GM23338 (cell line): ENCODE results near the gene APBB1IP. TPM values are rescaled to one million over a fixed set of nuclear protein-coding genes. Genes with fewer than 3 reads are reported as not detected.
A peak's percentile ranks its signal among the peaks of the same experiment; 100 is the strongest.

ENCODE experiments used
- ATAC-seq: fragments of 200-7000 bp; cut with Tn5 transposase; 3 replicates; pipeline ENCODE4 v1.9.1; 2020
- DNase-seq: peaks from one replicate; pipeline ENCODE4 v3.0.0-alpha.2; 2015; ENCODE audit warnings: low spot score
- H2AFZ ChIP-seq: fragments of 200-600 bp; sonication (generic); 2 replicates; pipeline ENCODE4 v1.8.0; 2016; ENCODE audit warnings: antibody characterized with exemption, mild to moderate bottlenecking, moderate library complexity
- H3F3A ChIP-seq: fragments of 200-600 bp; sonication (generic); replicated peaks from 2 replicates; pipeline ENCODE4 v1.8.0; 2017; ENCODE audit warnings: antibody characterized with exemption, mixed run types, low read depth
- H3K27ac ChIP-seq: fragments of 200-600 bp; sonication (generic); 2 replicates; pipeline ENCODE4 v1.6.1; 2016; ENCODE audit warnings: low read depth
- H3K27me3 ChIP-seq: fragments of 200-600 bp; sonication (generic); 2 replicates; pipeline ENCODE4 v1.8.0; 2016; ENCODE audit warnings: mild to moderate bottlenecking, mixed run types, moderate library complexity; ENCODE audit not compliant: insufficient read depth
- H3K36me3 ChIP-seq: fragments of 200-600 bp; sonication (generic); 2 replicates; pipeline ENCODE4 v1.8.0; 2016; ENCODE audit warnings: mild to moderate bottlenecking; ENCODE audit not compliant: insufficient read depth
- H3K4me1 ChIP-seq: fragments of 200-600 bp; sonication (generic); 2 replicates; pipeline ENCODE4 v1.8.0; 2016; ENCODE audit warnings: mild to moderate bottlenecking, moderate library complexity; ENCODE audit not compliant: insufficient read depth
- H3K4me2 ChIP-seq: fragments of 200-600 bp; sonication (generic); 2 replicates; pipeline ENCODE4 v1.7.1; 2017; ENCODE audit warnings: mixed run types
- H3K4me3 ChIP-seq: fragments of 200-600 bp; sonication (generic); 2 replicates; pipeline ENCODE4 v1.6.1; 2016; ENCODE audit warnings: mixed run types
- H3K79me2 ChIP-seq: fragments of 200-600 bp; sonication (generic); replicated peaks from 2 replicates; pipeline ENCODE4 v1.8.0; 2017; ENCODE audit warnings: mild to moderate bottlenecking; ENCODE audit not compliant: insufficient read depth
- H3K9me2 ChIP-seq: fragments of 200-600 bp; sonication (generic); 2 replicates; pipeline ENCODE4 v1.8.0; 2017; ENCODE audit not compliant: insufficient read depth
- H4K20me1 ChIP-seq: fragments of 200-600 bp; sonication (generic); replicated peaks from 2 replicates; pipeline ENCODE4 v1.8.0; 2017; ENCODE audit warnings: mild to moderate bottlenecking; ENCODE audit not compliant: insufficient read depth
- H3K27ac Mint-ChIP-seq: 2 replicates; pipeline ENCODE4 v1.8.0; 2020; ENCODE audit warnings: inconsistent platforms, mild to moderate bottlenecking, moderate library complexity, mixed read lengths
- H3K27me3 Mint-ChIP-seq: 3 replicates; pipeline ENCODE4 v1.8.0; 2022; ENCODE audit warnings: low read depth, mild to moderate bottlenecking, moderate library complexity, mixed read lengths, inconsistent platforms; ENCODE audit not compliant: insufficient read depth, poor library complexity
- H3K36me3 Mint-ChIP-seq: 3 replicates; pipeline ENCODE4 v1.8.0; 2021; ENCODE audit warnings: low read depth, mild to moderate bottlenecking, inconsistent platforms, moderate library complexity, mixed read lengths
- H3K4me1 Mint-ChIP-seq: 3 replicates; pipeline ENCODE4 v1.8.0; 2020; ENCODE audit warnings: mild to moderate bottlenecking, inconsistent platforms, mixed read lengths
- H3K4me3 Mint-ChIP-seq: 3 replicates; pipeline ENCODE4 v1.8.0; 2021; ENCODE audit warnings: moderate library complexity, mild to moderate bottlenecking, inconsistent platforms, mixed read lengths
- H3K9me3 Mint-ChIP-seq: 3 replicates; pipeline ENCODE4 v1.8.0; 2020; ENCODE audit warnings: moderate library complexity, mild to moderate bottlenecking, inconsistent platforms, mixed read lengths
- CREB1 ChIP-seq: fragments of 250-450 bp; sonication (Bioruptor Pico); IDR thresholded peaks from 2 replicates; pipeline ENCODE4 v1.5.0; 2020; ENCODE audit warnings: low read depth, mild to moderate bottlenecking, moderate library complexity
- EZH2 ChIP-seq: fragments of 200-600 bp; sonication (generic); IDR thresholded peaks from one replicate; pipeline ENCODE4 v1.8.0; 2017; ENCODE audit warnings: antibody characterized with exemption, mild to moderate bottlenecking, low read depth; ENCODE audit not compliant: unreplicated experiment
- EZH2phosphoT487 ChIP-seq: fragments of 200-600 bp; sonication (generic); IDR thresholded peaks from one replicate; pipeline ENCODE4 v1.8.1; 2018; ENCODE audit warnings: antibody characterized with exemption; ENCODE audit not compliant: unreplicated experiment
- JUNB ChIP-seq: IDR thresholded peaks from one replicate; pipeline ENCODE4 v1.6.1; 2016; ENCODE audit warnings: antibody characterized with exemption; ENCODE audit not compliant: unreplicated experiment
- NANOG ChIP-seq: IDR thresholded peaks from 2 replicates; pipeline ENCODE4 v1.6.1; 2016; ENCODE audit warnings: antibody characterized with exemption, borderline replicate concordance
- POLR2AphosphoS5 ChIP-seq: IDR thresholded peaks from 2 replicates; pipeline ENCODE4 v1.6.1; 2016; ENCODE audit warnings: antibody characterized with exemption, low read depth
- STAT1 ChIP-seq: IDR thresholded peaks from one replicate; pipeline ENCODE4 v1.6.1; 2016; ENCODE audit warnings: antibody characterized with exemption; ENCODE audit not compliant: unreplicated experiment
- ZNF114 ChIP-seq: fragments of 250-450 bp; sonication (Bioruptor Pico); IDR thresholded peaks from 2 replicates; pipeline ENCODE4 v1.5.0; 2020; ENCODE audit warnings: mild to moderate bottlenecking, moderate library complexity
- ZNF331 ChIP-seq: fragments of 250-450 bp; sonication (Bioruptor Pico); IDR thresholded peaks from 2 replicates; pipeline ENCODE4 v1.5.0; 2020; ENCODE audit warnings: low read depth, mild to moderate bottlenecking, moderate library complexity
- polyA plus RNA-seq: library from polyadenylated mRNA; unstranded; fragments of >200 nt; fragmentation: Nextera tagmentation; extraction: Ambion mirVana; gene quantifications from 2 replicates; pipeline ENCODE4 v1.2.1, GENCODE V29; 2016
- total RNA-seq: library from RNA; depleted of rRNA; stranded (reverse); fragments of >200 nt; shearing (Covaris generic); gene quantifications from 2 replicates; pipeline ENCODE4 v1.2.3, GENCODE V29; 2014
- TF ChIP-seq, protein P1 (sequence below): IDR thresholded peaks from 2 replicates; pipeline ENCODE4 v1.6.1; 2016; ENCODE audit warnings: antibody characterized with exemption
- TF ChIP-seq, protein P2 (sequence below): fragments of 250-450 bp; sonication (Bioruptor Pico); IDR thresholded peaks from 2 replicates; pipeline ENCODE4 v1.5.0; 2020; ENCODE audit warnings: mild to moderate bottlenecking, moderate library complexity
- TF ChIP-seq, protein P3 (sequence below), 2 experiments: fragments of 200-600 bp in 1 of 2; sonication (generic) in 1 of 2; conservative IDR thresholded peaks; 2 replicates each; pipeline versions ENCODE4 v1.5.1 to v1.6.1; 2016 to 2017; ENCODE audit warnings: antibody characterized with exemption in 2 of 2, low read depth in 2 of 2, mild to moderate bottlenecking in 2 of 2, moderate library complexity in 1 of 2
- TF ChIP-seq, protein P4 (sequence below): IDR thresholded peaks from one replicate; pipeline ENCODE4 v1.6.1; 2018; ENCODE audit warnings: antibody characterized with exemption; ENCODE audit not compliant: unreplicated experiment

Gene APBB1IP
- total and polyA plus RNA-seq, 2 experiments from 2014 or later = 0.14 to 0.16 TPM

DNA sequence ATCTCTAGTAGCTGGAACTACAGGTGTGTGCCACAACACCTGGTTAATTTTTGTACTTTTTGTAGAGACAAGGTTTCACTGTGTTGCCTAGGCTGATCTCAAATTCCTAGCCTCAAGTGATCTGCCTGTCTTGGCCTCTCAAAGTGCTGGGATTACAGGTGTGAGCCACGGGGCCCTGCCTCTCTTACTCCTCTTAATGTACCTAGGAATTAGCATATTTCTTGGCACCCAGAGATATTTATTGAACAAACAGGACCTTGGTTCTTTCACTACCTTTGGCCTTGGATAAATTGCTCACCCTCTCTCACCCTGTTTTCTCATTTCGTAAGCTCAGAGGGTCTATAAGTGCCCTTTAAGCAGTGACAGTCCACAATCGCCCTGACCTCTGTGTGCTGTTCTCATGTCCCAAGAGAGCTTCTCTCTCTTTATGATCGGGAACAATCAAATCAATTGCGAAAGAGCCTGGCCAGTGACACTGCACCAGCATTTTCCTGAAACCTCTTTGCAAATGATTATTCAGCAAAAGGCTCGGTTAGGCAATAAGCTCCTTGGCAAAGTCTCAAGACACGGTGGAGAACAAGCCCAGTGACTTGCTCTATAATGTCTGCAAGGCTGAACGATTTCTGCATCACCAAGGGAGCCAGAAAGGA is 117.7 kb downstream of the APBB1IP start:
- TF ChIP-seq ZNF331 (CRISPR knock-in tag) (no peak), STAT1 (no peak), CREB1 (CRISPR knock-in tag) (no peak), EZH2phosphoT487 (no peak), POLR2AphosphoS5 (no peak), ZNF114 (CRISPR knock-in tag) (no peak), JUNB (no peak), EZH2 (no peak), NANOG (no peak)
- TF ChIP-seq, protein P1, sequence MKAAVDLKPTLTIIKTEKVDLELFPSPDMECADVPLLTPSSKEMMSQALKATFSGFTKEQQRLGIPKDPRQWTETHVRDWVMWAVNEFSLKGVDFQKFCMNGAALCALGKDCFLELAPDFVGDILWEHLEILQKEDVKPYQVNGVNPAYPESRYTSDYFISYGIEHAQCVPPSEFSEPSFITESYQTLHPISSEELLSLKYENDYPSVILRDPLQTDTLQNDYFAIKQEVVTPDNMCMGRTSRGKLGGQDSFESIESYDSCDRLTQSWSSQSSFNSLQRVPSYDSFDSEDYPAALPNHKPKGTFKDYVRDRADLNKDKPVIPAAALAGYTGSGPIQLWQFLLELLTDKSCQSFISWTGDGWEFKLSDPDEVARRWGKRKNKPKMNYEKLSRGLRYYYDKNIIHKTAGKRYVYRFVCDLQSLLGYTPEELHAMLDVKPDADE = no peak
- TF ChIP-seq, protein P2, sequence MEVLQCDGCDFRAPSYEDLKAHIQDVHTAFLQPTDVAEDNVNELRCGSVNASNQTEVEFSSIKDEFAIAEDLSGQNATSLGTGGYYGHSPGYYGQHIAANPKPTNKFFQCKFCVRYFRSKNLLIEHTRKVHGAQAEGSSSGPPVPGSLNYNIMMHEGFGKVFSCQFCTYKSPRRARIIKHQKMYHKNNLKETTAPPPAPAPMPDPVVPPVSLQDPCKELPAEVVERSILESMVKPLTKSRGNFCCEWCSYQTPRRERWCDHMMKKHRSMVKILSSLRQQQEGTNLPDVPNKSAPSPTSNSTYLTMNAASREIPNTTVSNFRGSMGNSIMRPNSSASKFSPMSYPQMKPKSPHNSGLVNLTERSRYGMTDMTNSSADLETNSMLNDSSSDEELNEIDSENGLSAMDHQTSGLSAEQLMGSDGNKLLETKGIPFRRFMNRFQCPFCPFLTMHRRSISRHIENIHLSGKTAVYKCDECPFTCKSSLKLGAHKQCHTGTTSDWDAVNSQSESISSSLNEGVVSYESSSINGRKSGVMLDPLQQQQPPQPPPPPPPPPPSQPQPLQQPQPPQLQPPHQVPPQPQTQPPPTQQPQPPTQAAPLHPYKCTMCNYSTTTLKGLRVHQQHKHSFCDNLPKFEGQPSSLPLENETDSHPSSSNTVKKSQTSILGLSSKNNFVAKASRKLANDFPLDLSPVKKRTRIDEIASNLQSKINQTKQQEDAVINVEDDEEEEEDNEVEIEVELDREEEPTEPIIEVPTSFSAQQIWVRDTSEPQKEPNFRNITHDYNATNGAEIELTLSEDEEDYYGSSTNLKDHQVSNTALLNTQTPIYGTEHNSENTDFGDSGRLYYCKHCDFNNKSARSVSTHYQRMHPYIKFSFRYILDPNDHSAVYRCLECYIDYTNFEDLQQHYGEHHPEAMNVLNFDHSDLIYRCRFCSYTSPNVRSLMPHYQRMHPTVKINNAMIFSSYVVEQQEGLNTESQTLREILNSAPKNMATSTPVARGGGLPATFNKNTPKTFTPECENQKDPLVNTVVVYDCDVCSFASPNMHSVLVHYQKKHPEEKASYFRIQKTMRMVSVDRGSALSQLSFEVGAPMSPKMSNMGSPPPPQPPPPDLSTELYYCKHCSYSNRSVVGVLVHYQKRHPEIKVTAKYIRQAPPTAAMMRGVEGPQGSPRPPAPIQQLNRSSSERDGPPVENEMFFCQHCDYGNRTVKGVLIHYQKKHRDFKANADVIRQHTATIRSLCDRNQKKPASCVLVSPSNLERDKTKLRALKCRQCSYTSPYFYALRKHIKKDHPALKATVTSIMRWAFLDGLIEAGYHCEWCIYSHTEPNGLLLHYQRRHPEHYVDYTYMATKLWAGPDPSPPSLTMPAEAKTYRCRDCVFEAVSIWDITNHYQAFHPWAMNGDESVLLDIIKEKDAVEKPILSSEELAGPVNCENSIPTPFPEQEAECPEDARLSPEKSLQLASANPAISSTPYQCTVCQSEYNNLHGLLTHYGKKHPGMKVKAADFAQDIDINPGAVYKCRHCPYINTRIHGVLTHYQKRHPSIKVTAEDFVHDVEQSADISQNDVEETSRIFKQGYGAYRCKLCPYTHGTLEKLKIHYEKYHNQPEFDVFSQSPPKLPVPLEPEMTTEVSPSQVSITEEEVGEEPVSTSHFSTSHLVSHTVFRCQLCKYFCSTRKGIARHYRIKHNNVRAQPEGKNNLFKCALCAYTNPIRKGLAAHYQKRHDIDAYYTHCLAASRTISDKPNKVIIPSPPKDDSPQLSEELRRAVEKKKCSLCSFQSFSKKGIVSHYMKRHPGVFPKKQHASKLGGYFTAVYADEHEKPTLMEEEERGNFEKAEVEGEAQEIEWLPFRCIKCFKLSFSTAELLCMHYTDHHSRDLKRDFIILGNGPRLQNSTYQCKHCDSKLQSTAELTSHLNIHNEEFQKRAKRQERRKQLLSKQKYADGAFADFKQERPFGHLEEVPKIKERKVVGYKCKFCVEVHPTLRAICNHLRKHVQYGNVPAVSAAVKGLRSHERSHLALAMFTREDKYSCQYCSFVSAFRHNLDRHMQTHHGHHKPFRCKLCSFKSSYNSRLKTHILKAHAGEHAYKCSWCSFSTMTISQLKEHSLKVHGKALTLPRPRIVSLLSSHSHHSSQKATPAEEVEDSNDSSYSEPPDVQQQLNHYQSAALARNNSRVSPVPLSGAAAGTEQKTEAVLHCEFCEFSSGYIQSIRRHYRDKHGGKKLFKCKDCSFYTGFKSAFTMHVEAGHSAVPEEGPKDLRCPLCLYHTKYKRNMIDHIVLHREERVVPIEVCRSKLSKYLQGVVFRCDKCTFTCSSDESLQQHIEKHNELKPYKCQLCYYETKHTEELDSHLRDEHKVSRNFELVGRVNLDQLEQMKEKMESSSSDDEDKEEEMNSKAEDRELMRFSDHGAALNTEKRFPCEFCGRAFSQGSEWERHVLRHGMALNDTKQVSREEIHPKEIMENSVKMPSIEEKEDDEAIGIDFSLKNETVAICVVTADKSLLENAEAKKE = no peak
- TF ChIP-seq, protein P3, sequence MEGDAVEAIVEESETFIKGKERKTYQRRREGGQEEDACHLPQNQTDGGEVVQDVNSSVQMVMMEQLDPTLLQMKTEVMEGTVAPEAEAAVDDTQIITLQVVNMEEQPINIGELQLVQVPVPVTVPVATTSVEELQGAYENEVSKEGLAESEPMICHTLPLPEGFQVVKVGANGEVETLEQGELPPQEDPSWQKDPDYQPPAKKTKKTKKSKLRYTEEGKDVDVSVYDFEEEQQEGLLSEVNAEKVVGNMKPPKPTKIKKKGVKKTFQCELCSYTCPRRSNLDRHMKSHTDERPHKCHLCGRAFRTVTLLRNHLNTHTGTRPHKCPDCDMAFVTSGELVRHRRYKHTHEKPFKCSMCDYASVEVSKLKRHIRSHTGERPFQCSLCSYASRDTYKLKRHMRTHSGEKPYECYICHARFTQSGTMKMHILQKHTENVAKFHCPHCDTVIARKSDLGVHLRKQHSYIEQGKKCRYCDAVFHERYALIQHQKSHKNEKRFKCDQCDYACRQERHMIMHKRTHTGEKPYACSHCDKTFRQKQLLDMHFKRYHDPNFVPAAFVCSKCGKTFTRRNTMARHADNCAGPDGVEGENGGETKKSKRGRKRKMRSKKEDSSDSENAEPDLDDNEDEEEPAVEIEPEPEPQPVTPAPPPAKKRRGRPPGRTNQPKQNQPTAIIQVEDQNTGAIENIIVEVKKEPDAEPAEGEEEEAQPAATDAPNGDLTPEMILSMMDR (conservative IDR thresholded peaks at IDR 0.05; ENCODE audit: low read depth in 2 of 2) = no peak
- TF ChIP-seq, protein P4, sequence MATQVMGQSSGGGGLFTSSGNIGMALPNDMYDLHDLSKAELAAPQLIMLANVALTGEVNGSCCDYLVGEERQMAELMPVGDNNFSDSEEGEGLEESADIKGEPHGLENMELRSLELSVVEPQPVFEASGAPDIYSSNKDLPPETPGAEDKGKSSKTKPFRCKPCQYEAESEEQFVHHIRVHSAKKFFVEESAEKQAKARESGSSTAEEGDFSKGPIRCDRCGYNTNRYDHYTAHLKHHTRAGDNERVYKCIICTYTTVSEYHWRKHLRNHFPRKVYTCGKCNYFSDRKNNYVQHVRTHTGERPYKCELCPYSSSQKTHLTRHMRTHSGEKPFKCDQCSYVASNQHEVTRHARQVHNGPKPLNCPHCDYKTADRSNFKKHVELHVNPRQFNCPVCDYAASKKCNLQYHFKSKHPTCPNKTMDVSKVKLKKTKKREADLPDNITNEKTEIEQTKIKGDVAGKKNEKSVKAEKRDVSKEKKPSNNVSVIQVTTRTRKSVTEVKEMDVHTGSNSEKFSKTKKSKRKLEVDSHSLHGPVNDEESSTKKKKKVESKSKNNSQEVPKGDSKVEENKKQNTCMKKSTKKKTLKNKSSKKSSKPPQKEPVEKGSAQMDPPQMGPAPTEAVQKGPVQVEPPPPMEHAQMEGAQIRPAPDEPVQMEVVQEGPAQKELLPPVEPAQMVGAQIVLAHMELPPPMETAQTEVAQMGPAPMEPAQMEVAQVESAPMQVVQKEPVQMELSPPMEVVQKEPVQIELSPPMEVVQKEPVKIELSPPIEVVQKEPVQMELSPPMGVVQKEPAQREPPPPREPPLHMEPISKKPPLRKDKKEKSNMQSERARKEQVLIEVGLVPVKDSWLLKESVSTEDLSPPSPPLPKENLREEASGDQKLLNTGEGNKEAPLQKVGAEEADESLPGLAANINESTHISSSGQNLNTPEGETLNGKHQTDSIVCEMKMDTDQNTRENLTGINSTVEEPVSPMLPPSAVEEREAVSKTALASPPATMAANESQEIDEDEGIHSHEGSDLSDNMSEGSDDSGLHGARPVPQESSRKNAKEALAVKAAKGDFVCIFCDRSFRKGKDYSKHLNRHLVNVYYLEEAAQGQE = no peak
- DNase-seq = no peak
- H3K36me3 Mint-ChIP-seq = no peaks in the 10 kb centered on the region
- no peak overlapping the region for H3K4me3 ChIP-seq
- no peak overlapping the region for H3K27ac ChIP-seq
- no peaks in the 10 kb centered on the region for H3K9me3 Mint-ChIP-seq
- no peaks in the 10 kb centered on the region for H3K27me3 ChIP-seq
- peak overlapping the region; percentile 45 for H3K4me2 ChIP-seq
- no peaks in the 10 kb centered on the region for H4K20me1 ChIP-seq
- no peak overlapping the region; the same call in 1 of the 2 replicates for H2AFZ ChIP-seq
- no peaks in the 10 kb centered on the region for H3K9me2 ChIP-seq
- no peaks in the 10 kb centered on the region for H3K79me2 ChIP-seq
- ATAC-seq = no peak
- H3K4me1 Mint-ChIP-seq = peaks cover 24% of the 10 kb centered on the region; the same call in 2 of the 3 replicates
- peaks cover 17% of the 10 kb centered on the region for H3K4me1 ChIP-seq
- H3K4me3 Mint-ChIP-seq = no peak overlapping the region
- H3K27me3 Mint-ChIP-seq = peaks cover 8% of the 10 kb centered on the region
- peak overlapping the region; percentile 72; the same call in 1 of the 2 replicates for H3K27ac Mint-ChIP-seq
- H3K36me3 ChIP-seq = no peaks in the 10 kb centered on the region
- no peaks in the 10 kb centered on the region for H3F3A ChIP-seq
